GM13977 (cell line): ENCODE data around the gene FPR3.

Experiments
- DNase-seq: peaks from one replicate; pipeline ENCODE4 v3.0.0; 2012; ENCODE audit warnings: low spot score
- CTCF ChIP-seq: IDR thresholded peaks from 2 replicates; pipeline ENCODE4 v1.5.1; 2012; ENCODE audit warnings: mild to moderate bottlenecking, control low read depth; ENCODE audit not compliant: insufficient read depth; ENCODE audit errors: extremely low read depth, missing control alignments
- in situ Hi-C: fragments of 300-500 bp; cut with MboI; formaldehyde crosslinking; loops from one replicate; pipeline ENCODE4 v1.12.0; 2022; ENCODE audit warnings: low sequenced_read_pairs, low pct_unique_long_range_greater_than_20kb, mixed read lengths, inconsistent platforms; ENCODE audit not compliant: unreplicated experiment

FPR3 gene

DNA sequence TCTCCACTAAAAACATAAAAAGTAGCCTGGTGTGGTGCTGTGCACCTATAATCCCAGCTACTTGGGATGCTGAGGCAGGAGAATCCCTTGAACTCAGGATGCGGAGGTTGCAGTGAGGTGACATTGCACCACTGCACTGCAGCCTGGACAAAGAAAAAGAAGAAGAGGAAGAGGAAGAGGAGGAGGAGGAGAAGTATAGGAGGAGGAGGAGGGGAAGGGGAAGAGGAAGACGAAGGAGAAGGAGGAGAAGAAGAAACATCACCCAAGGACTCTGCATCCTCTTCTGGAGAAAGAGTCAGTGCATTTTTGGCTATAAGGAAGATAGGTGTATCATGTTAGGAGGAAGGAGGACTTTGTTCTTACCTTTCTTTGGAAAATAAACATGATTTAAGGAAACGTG is 13.0 kb upstream of the FPR3 start:
- TF ChIP-seq CTCF = no peak
- in situ Hi-C loops = no loop called here
- no peak for DNase-seq

GRCh38 chr19:51783372-51783771 is 11.6 kb upstream of the FPR3 start:
- no peak for DNase-seq
- no peak for TF ChIP-seq CTCF
- in situ Hi-C loops = no loop called here

- no peak for TF ChIP-seq CTCF
- DNase-seq = no peak
- in situ Hi-C loops = no loop called here
Observed at GRCh38 chr19:51784109-51784785, 10.7 kb upstream of the FPR3 start.

GRCh38 chr19:51784922-51785690 is 9.9 kb upstream of the FPR3 start:
- no peak for DNase-seq
- in situ Hi-C loops = no loop called here
- no peak for TF ChIP-seq CTCF

GRCh38 chr19:51786646-51787494 is 8.1 kb upstream of the FPR3 start:
- no peak for TF ChIP-seq CTCF
- no peak for DNase-seq
- in situ Hi-C loops = no loop called here

DNA sequence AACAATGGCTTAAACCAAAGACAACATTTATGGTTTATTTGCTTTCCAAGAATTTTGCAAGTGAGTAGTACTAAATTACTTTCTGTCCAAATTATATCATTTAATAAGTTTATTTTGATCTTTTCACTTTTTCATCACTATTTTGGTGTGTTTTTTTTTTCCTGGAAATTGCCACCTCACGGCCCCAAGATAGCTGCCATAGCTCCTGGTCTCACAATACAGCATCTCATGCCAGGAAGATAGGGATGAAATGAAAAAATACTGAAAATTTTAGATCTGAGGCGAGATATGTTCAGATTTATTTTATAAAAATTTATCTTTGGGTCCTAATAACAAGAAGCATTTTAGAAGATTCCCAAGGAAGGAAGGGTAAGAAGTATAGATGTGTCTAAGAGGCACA is 6.9 kb upstream of the FPR3 start:
- no peak for TF ChIP-seq CTCF
- DNase-seq = no peak
- in situ Hi-C loops = no loop called here
